ENCODE results near the gene LTBP3. TPM values are rescaled to one million over a fixed set of nuclear protein-coding genes. Genes with fewer than 3 reads are reported as not detected.

Gene LTBP3
- total and polyA plus RNA-seq, 2 of the 13 experiments (the other 11 are each of a cell fraction or from before 2014, with no cell fraction given) = 12.2 to 68.1 TPM

DNA sequence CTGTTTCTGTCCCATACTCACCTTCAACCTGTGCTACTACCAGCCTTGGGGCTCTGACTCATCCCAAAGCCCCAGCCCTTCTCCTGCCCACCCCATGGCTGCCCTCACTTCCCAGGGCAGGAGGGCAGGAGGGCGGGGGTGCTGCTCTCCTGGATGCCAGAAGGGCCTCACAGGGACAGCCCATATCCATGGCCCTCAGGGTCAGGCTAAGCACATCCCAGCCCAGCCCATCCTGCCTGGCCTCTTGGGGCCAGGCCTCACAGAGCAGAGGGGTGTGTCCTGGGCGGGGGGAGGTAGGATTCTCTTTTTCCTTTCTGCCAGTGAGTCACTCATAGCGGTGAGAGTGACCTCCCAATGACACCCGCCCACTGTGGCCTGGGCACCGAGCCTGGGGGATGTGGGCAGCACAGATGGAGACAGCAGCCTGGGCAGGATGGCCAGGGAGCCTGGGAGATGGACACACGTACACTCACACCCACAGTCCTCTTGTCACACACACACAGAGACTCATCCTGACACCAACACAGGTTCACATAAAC, 2.4 kb downstream of the LTBP3 start (continued):
- TF ChIP-seq HMG20B (CRISPR knock-in tag; conservative IDR thresholded peaks at IDR 0.05) (0 out of 2 replicates have a peak, but pooled peaks have one; percentile 28), CAMTA2 (CRISPR knock-in tag; IDR thresholded peaks at IDR 0.05; ENCODE audit: borderline replicate concordance) (no peak), SRSF1 (optimal IDR thresholded peaks at IDR 0.05; ENCODE audit: low read depth, low read length) (no peak), ZNF546 (CRISPR knock-in tag; conservative IDR thresholded peaks at IDR 0.05) (no peak), ZNF543 (CRISPR knock-in tag; IDR thresholded peaks at IDR 0.05) (0 out of 2 replicates have a peak, but pooled peaks have one; percentile 37), XBP1 (CRISPR knock-in tag; IDR thresholded peaks at IDR 0.05) (no peak), ZKSCAN8 (CRISPR knock-in tag; IDR thresholded peaks at IDR 0.05; ENCODE audit: borderline replicate concordance) (no peak), ATF1 (CRISPR knock-in tag; IDR thresholded peaks at IDR 0.05) (no peak), FIP1L1 (IDR thresholded peaks at IDR 0.05; ENCODE audit: borderline replicate concordance, insufficient read depth, low read depth, low read length) (no peak), MAF1 (CRISPR knock-in tag; IDR thresholded peaks at IDR 0.05; ENCODE audit: borderline replicate concordance) (no peak)
- TF ChIP-seq, protein P1, sequence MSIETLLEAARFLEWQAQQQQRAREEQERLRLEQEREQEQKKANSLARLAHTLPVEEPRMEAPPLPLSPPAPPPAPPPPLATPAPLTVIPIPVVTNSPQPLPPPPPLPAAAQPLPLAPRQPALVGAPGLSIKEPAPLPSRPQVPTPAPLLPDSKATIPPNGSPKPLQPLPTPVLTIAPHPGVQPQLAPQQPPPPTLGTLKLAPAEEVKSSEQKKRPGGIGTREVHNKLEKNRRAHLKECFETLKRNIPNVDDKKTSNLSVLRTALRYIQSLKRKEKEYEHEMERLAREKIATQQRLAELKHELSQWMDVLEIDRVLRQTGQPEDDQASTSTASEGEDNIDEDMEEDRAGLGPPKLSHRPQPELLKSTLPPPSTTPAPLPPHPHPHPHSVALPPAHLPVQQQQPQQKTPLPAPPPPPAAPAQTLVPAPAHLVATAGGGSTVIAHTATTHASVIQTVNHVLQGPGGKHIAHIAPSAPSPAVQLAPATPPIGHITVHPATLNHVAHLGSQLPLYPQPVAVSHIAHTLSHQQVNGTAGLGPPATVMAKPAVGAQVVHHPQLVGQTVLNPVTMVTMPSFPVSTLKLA (IDR thresholded peaks at IDR 0.05) = no peak
- TF ChIP-seq, protein P2, sequence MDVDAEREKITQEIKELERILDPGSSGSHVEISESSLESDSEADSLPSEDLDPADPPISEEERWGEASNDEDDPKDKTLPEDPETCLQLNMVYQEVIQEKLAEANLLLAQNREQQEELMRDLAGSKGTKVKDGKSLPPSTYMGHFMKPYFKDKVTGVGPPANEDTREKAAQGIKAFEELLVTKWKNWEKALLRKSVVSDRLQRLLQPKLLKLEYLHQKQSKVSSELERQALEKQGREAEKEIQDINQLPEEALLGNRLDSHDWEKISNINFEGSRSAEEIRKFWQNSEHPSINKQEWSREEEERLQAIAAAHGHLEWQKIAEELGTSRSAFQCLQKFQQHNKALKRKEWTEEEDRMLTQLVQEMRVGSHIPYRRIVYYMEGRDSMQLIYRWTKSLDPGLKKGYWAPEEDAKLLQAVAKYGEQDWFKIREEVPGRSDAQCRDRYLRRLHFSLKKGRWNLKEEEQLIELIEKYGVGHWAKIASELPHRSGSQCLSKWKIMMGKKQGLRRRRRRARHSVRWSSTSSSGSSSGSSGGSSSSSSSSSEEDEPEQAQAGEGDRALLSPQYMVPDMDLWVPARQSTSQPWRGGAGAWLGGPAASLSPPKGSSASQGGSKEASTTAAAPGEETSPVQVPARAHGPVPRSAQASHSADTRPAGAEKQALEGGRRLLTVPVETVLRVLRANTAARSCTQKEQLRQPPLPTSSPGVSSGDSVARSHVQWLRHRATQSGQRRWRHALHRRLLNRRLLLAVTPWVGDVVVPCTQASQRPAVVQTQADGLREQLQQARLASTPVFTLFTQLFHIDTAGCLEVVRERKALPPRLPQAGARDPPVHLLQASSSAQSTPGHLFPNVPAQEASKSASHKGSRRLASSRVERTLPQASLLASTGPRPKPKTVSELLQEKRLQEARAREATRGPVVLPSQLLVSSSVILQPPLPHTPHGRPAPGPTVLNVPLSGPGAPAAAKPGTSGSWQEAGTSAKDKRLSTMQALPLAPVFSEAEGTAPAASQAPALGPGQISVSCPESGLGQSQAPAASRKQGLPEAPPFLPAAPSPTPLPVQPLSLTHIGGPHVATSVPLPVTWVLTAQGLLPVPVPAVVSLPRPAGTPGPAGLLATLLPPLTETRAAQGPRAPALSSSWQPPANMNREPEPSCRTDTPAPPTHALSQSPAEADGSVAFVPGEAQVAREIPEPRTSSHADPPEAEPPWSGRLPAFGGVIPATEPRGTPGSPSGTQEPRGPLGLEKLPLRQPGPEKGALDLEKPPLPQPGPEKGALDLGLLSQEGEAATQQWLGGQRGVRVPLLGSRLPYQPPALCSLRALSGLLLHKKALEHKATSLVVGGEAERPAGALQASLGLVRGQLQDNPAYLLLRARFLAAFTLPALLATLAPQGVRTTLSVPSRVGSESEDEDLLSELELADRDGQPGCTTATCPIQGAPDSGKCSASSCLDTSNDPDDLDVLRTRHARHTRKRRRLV (CRISPR knock-in tag; IDR thresholded peaks at IDR 0.05) = no peak
- TF ChIP-seq, protein P3, sequence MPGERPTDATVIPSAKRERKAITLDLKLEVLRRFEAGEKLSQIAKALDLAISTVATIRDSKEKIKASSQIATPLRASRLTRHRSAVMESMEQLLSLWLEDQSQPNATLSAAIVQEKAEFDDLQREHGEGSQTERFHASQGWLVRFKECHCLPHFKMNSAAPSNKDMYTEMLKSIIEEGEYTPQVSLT (CRISPR knock-in tag; IDR thresholded peaks at IDR 0.05; ENCODE audit: borderline replicate concordance, low read depth) = no peak
- TF ChIP-seq, protein P4, sequence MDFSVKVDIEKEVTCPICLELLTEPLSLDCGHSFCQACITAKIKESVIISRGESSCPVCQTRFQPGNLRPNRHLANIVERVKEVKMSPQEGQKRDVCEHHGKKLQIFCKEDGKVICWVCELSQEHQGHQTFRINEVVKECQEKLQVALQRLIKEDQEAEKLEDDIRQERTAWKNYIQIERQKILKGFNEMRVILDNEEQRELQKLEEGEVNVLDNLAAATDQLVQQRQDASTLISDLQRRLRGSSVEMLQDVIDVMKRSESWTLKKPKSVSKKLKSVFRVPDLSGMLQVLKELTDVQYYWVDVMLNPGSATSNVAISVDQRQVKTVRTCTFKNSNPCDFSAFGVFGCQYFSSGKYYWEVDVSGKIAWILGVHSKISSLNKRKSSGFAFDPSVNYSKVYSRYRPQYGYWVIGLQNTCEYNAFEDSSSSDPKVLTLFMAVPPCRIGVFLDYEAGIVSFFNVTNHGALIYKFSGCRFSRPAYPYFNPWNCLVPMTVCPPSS (IDR thresholded peaks at IDR 0.05) = no peak
- TF ChIP-seq, protein P5, sequence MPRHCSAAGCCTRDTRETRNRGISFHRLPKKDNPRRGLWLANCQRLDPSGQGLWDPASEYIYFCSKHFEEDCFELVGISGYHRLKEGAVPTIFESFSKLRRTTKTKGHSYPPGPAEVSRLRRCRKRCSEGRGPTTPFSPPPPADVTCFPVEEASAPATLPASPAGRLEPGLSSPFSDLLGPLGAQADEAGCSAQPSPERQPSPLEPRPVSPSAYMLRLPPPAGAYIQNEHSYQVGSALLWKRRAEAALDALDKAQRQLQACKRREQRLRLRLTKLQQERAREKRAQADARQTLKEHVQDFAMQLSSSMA (CRISPR knock-in tag; IDR thresholded peaks at IDR 0.05) = no peak
- TF ChIP-seq, protein P6, sequence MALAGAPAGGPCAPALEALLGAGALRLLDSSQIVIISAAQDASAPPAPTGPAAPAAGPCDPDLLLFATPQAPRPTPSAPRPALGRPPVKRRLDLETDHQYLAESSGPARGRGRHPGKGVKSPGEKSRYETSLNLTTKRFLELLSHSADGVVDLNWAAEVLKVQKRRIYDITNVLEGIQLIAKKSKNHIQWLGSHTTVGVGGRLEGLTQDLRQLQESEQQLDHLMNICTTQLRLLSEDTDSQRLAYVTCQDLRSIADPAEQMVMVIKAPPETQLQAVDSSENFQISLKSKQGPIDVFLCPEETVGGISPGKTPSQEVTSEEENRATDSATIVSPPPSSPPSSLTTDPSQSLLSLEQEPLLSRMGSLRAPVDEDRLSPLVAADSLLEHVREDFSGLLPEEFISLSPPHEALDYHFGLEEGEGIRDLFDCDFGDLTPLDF (CRISPR knock-in tag; IDR thresholded peaks at IDR 0.05) = no peak
- TF ChIP-seq, protein P7, sequence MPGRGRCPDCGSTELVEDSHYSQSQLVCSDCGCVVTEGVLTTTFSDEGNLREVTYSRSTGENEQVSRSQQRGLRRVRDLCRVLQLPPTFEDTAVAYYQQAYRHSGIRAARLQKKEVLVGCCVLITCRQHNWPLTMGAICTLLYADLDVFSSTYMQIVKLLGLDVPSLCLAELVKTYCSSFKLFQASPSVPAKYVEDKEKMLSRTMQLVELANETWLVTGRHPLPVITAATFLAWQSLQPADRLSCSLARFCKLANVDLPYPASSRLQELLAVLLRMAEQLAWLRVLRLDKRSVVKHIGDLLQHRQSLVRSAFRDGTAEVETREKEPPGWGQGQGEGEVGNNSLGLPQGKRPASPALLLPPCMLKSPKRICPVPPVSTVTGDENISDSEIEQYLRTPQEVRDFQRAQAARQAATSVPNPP (CRISPR knock-in tag; IDR thresholded peaks at IDR 0.05) = no peak
